Measurements from ENCODE around the gene MRPS18C. TPM values are rescaled to one million over a fixed set of nuclear protein-coding genes. Genes with fewer than 3 reads are reported as not detected.
"Not testable (repeated sequence)": the region's sequence is repeated elsewhere in the genome, so short reads cannot be mapped to it uniquely, and the experiment has no call there.

Gene MRPS18C
- total RNA-seq, 1 donor from 2014 or later, result 19.9 TPM

- no peak for DNase-seq
Measured at GRCh38 chr4:83498187-83498586, 42.3 kb downstream of the MRPS18C start.

GRCh38 chr4:83501671-83502070 is 45.8 kb downstream of the MRPS18C start:
- not testable (repeated sequence) for DNase-seq

- DNase-seq, result no peak
Measured at GRCh38 chr4:83503974-83504373, 48.1 kb downstream of the MRPS18C start.

- no peak for DNase-seq
Measured at GRCh38 chr4:83504503-83504902, 48.6 kb downstream of the MRPS18C start.

GRCh38 chr4:83504996-83505395 is 49.1 kb downstream of the MRPS18C start:
- DNase-seq, result no peak

GRCh38 chr4:83509156-83509585 is 53.3 kb downstream of the MRPS18C start:
- DNase-seq, result not testable (repeated sequence)

GRCh38 chr4:83510442-83510841 is 54.6 kb downstream of the MRPS18C start:
- no peak for DNase-seq

Other genes starting within 250 kb of the MRPS18C start
- 10.6 TPM for gene COQ2, start 171.3 kb upstream of the MRPS18C start, total RNA-seq
- gene HPSE, start 121.2 kb upstream of the MRPS18C start, total RNA-seq, result 3.9 TPM
- 12.0 TPM for gene HELQ, start 235 bp upstream of the MRPS18C start, total RNA-seq
- gene ABRAXAS1, start 29.0 kb downstream of the MRPS18C start, total RNA-seq, result 14.1 TPM
- 35.0 TPM for gene GPAT3, start 80.0 kb downstream of the MRPS18C start, total RNA-seq